ENCODE results near the gene FAM110D. TPM values are rescaled to one million over a fixed set of nuclear protein-coding genes. Genes with fewer than 3 reads are reported as not detected.

The FAM110D gene
- total RNA-seq, 4 donors from 2014 or later = 3.5 to 15.6 (median 6.8) TPM

DNA sequence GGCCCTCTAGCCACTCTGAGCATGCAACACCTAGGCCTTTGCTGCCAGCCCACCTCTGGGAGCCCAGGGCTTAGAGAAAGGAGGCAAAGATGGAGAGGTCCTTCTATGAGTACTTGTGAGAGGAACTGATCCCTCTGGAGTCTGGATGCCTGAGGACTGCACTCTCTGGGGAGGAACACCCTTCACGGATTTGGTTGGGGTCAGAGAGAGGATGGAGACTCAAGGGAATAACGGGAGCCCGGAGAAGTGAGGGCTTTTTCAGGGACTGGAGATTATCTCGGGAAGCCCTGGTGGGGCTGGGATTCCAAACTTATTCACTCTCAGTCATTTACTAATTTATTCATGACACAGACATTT lies 10.3 kb downstream of the FAM110D start:
- Histone ChIP-seq H3K27ac (peak overlapping the region in 2 of 3 donors; percentile 50 to 61), H3K4me3 (replicated peaks in 1 of 3) (no peak overlapping the region)
- intact Hi-C loops (cut with DNase I) = no loop called here

DNA sequence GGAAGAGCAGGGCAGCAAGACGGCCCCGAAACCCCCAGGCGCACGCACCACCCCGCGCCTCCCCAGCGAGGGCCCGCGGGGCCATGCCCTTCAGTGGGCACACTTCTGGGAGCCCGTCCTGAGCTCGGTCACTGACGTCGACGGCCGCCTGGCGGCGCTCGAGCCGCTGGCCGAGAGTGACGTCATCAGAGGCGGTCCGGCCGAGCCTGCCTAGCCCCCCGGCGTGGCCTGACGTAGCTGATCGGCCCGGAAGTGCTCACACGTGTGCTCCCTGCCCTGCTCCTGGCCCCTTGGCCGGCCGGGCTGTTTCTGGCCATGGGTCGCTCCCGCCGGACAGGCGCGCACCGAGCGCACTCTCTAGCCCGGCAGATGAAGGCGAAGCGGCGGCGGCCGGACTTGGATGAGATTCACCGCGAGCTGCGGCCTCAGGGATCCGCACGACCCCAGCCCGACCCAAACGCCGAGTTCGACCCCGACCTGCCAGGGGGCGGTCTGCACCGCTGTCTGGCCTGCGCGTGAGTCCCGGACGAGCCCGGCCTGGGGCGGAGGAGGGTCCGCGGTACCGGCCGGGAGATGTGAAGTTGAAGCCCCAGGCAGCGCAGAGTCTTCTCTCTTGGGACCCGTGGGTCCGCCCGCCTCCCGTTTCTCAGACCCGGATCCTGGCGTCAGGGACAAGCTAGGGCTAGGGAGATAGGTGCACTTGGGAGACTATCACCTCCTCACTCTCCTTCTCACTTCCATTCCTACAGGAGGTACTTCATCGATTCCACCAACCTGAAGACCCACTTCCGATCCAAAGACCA lies 11.0 kb downstream of the FAM110D start, which contains the start of gene ZNF593:
ZNF593 (plus strand) TSS at position 240 of the 803 bp plus-strand sequence; CDS start at position 316, 76 bp downstream.
- peak; percentile 93 for DNase-seq
- WGBS, 2 donors = 2% methylated on average over 24 to 40 of the region's 76 CpGs
- Histone ChIP-seq H3K27me3 (no peaks in the 10 kb centered on the region), H3K9me3 (no peaks in the 10 kb centered on the region), H3K4me1 (peaks cover 8 to 18% of the 10 kb centered on the region in 2 donors), H3K27ac (peak within 1 kb of the TSS; percentile 39 to 61 (median 50)), H3K36me3 (no peaks in the 10 kb centered on the region), H3K4me3 (replicated peaks in 1 of 3) (peak within 1 kb of the TSS; percentile 56 to 81 (median 58))
- intact Hi-C loops (cut with DNase I) = loop anchor here (5.0 kb wide), 1 partner anchor 62 kb away; the partner anchor contains the start of gene CEP85
- TF ChIP-seq POLR2A (IDR thresholded peaks at IDR 0.05) = peak in 1 of 2 donors; percentile 74
- TF ChIP-seq, protein P1, sequence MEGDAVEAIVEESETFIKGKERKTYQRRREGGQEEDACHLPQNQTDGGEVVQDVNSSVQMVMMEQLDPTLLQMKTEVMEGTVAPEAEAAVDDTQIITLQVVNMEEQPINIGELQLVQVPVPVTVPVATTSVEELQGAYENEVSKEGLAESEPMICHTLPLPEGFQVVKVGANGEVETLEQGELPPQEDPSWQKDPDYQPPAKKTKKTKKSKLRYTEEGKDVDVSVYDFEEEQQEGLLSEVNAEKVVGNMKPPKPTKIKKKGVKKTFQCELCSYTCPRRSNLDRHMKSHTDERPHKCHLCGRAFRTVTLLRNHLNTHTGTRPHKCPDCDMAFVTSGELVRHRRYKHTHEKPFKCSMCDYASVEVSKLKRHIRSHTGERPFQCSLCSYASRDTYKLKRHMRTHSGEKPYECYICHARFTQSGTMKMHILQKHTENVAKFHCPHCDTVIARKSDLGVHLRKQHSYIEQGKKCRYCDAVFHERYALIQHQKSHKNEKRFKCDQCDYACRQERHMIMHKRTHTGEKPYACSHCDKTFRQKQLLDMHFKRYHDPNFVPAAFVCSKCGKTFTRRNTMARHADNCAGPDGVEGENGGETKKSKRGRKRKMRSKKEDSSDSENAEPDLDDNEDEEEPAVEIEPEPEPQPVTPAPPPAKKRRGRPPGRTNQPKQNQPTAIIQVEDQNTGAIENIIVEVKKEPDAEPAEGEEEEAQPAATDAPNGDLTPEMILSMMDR (IDR thresholded peaks at IDR 0.05) = peak; percentile 65 to 99 (median 90)

More for the DNA sequence above, 10.3 kb downstream of the FAM110D start:
- Histone ChIP-seq H3K36me3 (no peaks in the 10 kb centered on the region), H3K27me3 (no peaks in the 10 kb centered on the region), H3K4me1 (peaks cover 11 to 23% of the 10 kb centered on the region in 2 donors), H3K9me3 (no peaks in the 10 kb centered on the region)
- WGBS, 2 donors = 53 to 62% methylated on average over 4 of the region's 4 CpGs
- DNase-seq = no peak
- TF ChIP-seq, protein P1 (IDR thresholded peaks at IDR 0.05) = no peak
- TF ChIP-seq POLR2A (IDR thresholded peaks at IDR 0.05) = no peak

DNA sequence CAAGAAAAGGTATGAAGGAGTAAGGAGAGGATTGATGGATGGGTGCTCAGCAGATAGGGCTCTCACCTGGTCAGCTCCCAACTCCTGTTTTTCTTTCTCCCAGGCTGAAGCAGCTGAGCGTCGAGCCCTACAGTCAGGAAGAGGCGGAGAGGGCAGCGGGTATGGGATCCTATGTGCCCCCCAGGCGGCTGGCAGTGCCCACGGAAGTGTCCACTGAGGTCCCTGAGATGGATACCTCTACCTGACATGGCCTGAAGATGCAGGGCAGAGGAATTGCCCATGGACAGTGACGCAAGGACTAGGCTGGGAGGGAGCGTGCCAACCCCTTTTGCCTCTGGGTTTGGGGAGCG lies 11.6 kb downstream of the FAM110D start:
- Histone ChIP-seq H3K36me3 (no peaks in the 10 kb centered on the region), H3K4me1 (peaks cover 8 to 18% of the 10 kb centered on the region in 2 donors), H3K9me3 (no peaks in the 10 kb centered on the region), H3K4me3 (replicated peaks in 1 of 3) (peak overlapping the region; percentile 56 to 81 (median 58)), H3K27me3 (no peaks in the 10 kb centered on the region), H3K27ac (peak overlapping the region in 2 of 3 donors; percentile 50 to 61)
- intact Hi-C loops (cut with DNase I) = loop anchor here (5.0 kb wide), 1 partner anchor 62 kb away; the partner anchor contains the start of gene CEP85
- TF ChIP-seq POLR2A (IDR thresholded peaks at IDR 0.05) = no peak
- TF ChIP-seq, protein P1 (IDR thresholded peaks at IDR 0.05) = no peak
- peak in 1 of 2 donors; percentile 13 for DNase-seq
- 62 to 66% methylated on average over 8 to 9 of the region's 9 CpGs for WGBS, 2 donors

DNA sequence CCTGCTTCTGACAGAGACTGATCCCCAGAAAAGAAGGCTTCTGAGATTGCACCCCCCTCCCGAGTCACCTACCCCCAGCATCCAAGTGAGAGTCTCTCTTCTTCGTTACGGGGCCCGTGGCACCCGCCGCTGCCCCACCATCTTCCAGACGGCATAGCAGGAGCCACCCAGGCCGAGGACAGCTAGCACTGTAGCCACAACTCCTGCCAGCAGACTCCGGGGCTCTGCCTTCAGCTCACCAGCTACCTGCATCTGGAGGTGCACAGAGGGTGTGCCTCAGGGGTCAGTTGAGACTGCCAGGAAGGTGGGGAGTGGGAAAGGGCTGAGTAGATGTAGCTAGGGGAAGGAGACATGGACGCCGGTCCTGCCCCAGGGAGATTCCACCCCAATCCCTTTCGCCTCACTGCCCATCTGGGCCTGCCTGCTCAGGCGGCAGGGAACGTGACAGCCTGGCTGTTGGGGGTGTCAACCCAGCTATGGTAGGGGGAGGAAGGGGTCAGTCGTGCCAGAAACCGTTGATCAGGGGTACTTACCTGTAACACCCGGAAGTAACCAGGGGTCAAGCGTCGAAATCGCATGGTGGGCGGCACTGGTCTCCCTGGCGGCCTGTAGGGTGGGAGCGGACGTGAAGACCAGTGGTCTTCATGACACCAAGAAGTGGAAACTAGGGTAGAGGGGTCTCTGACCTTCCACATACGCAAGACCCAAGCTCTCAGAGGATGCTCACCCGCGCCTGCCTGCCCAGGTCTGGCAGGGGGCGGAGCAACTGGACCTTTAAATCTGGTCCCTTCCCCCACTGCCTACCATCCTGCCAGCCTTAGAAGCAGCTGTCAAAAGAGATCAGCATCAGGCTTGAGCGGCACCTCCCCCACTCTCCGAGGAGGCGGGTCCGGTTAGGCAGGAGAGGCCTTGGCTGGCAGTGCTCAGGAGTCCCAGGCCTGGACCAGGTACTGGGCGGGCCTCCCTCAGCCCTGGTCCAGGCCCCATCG lies 12.5 kb downstream of the FAM110D start, which contains the start of gene ZNF593OS:
ZNF593OS (minus strand) TSS at position 749 of the 989 bp plus-strand sequence; CDS start at position 578, 171 bp downstream.
- no peak for DNase-seq

More for the DNA sequence above, 12.5 kb downstream of the FAM110D start, which contains the start of gene ZNF593OS:
- WGBS, 2 donors = 89 to 91% methylated on average over 30 to 34 of the region's 34 CpGs
- peak within 1 kb of the TSS in 1 of 3 donors; percentile 58 for H3K4me3 ChIP-seq (replicated peaks in 1 of 3)
- TF ChIP-seq, protein P1 (IDR thresholded peaks at IDR 0.05) = no peak
- TF ChIP-seq POLR2A (IDR thresholded peaks at IDR 0.05) = no peak
- intact Hi-C loops (cut with DNase I) = loop anchor here (5.0 kb wide), 1 partner anchor 61 kb away; the partner anchor contains the start of gene CEP85
- H3K36me3 ChIP-seq = no peaks in the 10 kb centered on the region
- H3K27me3 ChIP-seq = no peaks in the 10 kb centered on the region
- peaks cover 8 to 18% of the 10 kb centered on the region in 2 donors for H3K4me1 ChIP-seq
- H3K27ac ChIP-seq = peak within 1 kb of the TSS in 1 of 3 donors; percentile 50
- H3K9me3 ChIP-seq = no peaks in the 10 kb centered on the region

Data from thyroid gland (tissue), 4 donors.